GM06990 (cell line): ENCODE measurements around the gene NCMAP.

Experiments used
- DNase-seq: peaks from one replicate; pipeline ENCODE4 v3.0.0-alpha.2; 2011; ENCODE audit not compliant: insufficient read length; ENCODE audit errors: extremely low read depth
- H3K27me3 ChIP-seq: replicated peaks from 2 replicates; pipeline ENCODE4 v1.6.0; 2011; ENCODE audit warnings: low read length; ENCODE audit not compliant: control insufficient read depth, insufficient read depth
- H3K36me3 ChIP-seq: 2 replicates; pipeline ENCODE4 v1.5.1; 2011; ENCODE audit warnings: low read length; ENCODE audit not compliant: control insufficient read depth, insufficient read depth
- H3K4me3 ChIP-seq: replicated peaks from 2 replicates; pipeline ENCODE4 v1.5.1; 2011; ENCODE audit warnings: low read depth, mild to moderate bottlenecking, control low read depth, low read length
- TF ChIP-seq, protein P1 (sequence below): IDR thresholded peaks from 2 replicates; pipeline ENCODE4 v1.5.1; 2011; ENCODE audit warnings: low read length, control low read depth, mild to moderate bottlenecking, inconsistent platforms; ENCODE audit not compliant: insufficient read depth, poor library complexity, severe bottlenecking

The NCMAP gene

DNA sequence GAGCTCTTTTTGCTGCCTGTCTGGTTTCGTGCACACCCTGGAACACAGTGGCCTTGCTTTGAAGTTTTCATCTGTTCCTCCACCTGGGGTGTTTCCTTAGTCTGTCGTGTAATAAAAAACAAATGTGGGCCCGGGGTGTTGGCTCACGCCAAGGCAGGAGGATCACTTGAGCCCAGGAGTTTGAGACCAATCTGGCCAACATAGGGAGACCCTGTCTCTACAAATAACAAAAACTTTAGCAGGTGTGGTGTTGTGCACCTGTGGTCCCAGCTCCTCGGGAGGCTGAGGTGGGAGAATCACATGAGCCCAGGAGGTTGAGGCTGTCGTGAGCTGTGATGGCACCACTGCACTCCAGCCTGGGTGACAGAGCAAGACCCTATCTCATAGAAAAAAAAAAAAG lies 4.5 kb downstream of the NCMAP start:
- no peak for DNase-seq
- Histone ChIP-seq H3K4me3 (no peak overlapping the region), H3K27me3 (peaks cover 2% of the 10 kb centered on the region), H3K36me3 (no peaks in the 10 kb centered on the region)
- TF ChIP-seq, protein P1, sequence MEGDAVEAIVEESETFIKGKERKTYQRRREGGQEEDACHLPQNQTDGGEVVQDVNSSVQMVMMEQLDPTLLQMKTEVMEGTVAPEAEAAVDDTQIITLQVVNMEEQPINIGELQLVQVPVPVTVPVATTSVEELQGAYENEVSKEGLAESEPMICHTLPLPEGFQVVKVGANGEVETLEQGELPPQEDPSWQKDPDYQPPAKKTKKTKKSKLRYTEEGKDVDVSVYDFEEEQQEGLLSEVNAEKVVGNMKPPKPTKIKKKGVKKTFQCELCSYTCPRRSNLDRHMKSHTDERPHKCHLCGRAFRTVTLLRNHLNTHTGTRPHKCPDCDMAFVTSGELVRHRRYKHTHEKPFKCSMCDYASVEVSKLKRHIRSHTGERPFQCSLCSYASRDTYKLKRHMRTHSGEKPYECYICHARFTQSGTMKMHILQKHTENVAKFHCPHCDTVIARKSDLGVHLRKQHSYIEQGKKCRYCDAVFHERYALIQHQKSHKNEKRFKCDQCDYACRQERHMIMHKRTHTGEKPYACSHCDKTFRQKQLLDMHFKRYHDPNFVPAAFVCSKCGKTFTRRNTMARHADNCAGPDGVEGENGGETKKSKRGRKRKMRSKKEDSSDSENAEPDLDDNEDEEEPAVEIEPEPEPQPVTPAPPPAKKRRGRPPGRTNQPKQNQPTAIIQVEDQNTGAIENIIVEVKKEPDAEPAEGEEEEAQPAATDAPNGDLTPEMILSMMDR = no peak

DNA sequence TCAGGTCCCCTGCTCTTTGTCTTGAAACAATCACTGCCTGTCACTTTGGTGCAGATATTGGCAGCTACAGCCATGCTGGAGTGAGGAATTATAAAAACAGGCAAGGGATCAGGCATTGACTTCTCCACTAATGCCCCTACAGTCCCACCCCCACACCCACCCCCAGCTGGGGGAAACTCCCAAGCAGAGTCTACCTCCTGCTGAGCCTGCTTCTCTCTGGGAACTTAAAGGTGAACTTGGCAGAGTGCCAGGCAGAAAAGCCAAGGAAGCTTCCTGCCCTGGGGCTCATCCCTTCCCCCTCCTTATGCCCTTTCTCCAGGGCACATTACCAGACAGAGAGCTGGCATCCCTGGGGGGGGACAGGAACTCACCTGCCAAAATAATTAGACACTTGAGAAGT lies 6.7 kb downstream of the NCMAP start:
- TF ChIP-seq, protein P1 = no peak
- no peaks in the 10 kb centered on the region for H3K36me3 ChIP-seq
- no peak overlapping the region for H3K4me3 ChIP-seq
- no peak for DNase-seq
- peaks cover 2% of the 10 kb centered on the region for H3K27me3 ChIP-seq

DNA sequence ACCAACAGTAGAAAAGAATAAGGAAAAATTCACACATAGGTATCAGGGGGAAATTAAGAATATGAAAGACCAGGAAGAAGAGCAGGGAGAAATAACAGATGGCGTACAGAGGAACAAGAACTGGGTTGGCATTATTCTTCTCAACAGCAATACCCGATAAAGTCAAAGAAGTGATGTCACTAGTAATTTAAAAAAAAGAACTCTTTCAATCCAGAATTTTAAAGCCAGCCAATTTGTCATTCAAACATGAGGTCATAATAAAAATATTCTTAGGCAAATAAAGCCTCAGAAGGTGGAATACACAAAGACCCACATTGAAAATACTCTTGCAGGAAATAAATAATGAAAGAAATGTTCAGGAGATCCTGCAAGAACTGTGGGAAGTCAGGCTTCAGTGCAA lies 8.8 kb downstream of the NCMAP start:
- TF ChIP-seq, protein P1 = no peak
- no peak overlapping the region for H3K4me3 ChIP-seq
- DNase-seq = no peak
- H3K27me3 ChIP-seq = no peaks in the 10 kb centered on the region; the same call in none of the 2 replicates
- H3K36me3 ChIP-seq = no peaks in the 10 kb centered on the region

DNA sequence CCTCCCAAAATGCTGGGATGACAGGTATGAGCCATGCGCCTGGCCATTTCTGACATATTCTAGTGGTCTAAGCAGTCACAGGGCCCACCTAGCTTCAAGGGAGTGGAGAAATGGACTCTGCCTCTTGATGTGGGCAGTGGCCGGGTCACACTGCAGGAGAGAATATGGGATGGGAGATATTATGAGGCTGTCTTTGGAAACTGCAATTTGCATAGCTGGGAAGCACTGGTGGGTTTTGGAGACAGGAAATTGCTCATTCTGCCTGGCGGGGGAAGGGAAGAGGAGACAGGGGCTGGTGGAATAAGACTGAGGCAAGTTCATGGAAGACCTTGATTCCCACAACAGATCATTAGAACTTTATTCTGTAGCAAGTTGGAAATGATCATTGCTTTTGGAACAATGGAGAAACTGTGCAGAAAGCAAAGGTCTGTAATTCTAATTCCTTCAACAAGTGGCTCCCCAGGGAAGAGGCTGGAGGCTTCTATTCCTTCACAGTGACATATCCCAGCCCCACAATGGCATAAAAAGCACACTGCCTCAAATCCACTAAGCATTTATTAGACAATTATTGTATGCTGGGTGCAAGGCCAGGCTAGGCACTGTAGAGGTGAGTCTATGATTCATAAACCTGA lies 10.5 kb downstream of the NCMAP start:
- TF ChIP-seq, protein P1 = no peak
- Histone ChIP-seq H3K4me3 (no peak overlapping the region), H3K36me3 (no peaks in the 10 kb centered on the region)

DNA sequence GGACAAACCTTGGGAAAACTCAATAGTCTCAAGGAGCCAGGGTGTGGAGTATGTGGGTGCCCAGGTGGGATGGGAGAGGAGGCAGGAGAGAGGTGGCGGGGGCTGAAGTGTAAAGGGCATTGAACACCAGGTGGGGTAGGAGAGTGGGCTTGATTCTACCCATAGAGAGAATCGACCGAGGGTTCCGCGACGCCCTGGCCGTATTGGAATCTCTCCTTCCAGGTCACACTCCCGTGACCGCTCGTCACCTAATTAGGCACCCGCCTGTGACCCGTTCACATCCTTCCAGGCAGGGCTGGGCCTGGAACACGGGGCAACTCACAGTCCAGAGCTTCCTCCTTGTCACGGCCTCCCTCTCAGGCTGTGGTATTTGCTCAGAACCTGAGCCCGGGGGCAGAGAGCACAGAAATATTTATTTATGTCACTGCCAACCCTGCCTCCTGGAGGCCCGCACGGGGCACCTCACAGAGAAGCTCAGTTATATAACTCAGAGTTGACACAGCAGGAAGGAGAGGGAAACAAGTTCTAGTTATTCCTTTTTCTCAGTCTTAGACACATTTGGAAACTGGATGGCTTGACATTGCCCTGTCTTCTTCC lies 12.0 kb downstream of the NCMAP start:
- DNase-seq = no peak
- Histone ChIP-seq H3K36me3 (no peaks in the 10 kb centered on the region), H3K27me3 (no peaks in the 10 kb centered on the region; the same call in none of the 2 replicates), H3K4me3 (no peak overlapping the region)
- TF ChIP-seq, protein P1 = peak; percentile 0

More for the DNA sequence above, 10.5 kb downstream of the NCMAP start:
- H3K27me3 ChIP-seq = no peaks in the 10 kb centered on the region; the same call in none of the 2 replicates
- DNase-seq = no peak
